Measurements from ENCODE around the gene WASF3.

The WASF3 gene, protein sequence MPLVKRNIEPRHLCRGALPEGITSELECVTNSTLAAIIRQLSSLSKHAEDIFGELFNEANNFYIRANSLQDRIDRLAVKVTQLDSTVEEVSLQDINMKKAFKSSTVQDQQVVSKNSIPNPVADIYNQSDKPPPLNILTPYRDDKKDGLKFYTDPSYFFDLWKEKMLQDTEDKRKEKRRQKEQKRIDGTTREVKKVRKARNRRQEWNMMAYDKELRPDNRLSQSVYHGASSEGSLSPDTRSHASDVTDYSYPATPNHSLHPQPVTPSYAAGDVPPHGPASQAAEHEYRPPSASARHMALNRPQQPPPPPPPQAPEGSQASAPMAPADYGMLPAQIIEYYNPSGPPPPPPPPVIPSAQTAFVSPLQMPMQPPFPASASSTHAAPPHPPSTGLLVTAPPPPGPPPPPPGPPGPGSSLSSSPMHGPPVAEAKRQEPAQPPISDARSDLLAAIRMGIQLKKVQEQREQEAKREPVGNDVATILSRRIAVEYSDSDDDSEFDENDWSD

DNA sequence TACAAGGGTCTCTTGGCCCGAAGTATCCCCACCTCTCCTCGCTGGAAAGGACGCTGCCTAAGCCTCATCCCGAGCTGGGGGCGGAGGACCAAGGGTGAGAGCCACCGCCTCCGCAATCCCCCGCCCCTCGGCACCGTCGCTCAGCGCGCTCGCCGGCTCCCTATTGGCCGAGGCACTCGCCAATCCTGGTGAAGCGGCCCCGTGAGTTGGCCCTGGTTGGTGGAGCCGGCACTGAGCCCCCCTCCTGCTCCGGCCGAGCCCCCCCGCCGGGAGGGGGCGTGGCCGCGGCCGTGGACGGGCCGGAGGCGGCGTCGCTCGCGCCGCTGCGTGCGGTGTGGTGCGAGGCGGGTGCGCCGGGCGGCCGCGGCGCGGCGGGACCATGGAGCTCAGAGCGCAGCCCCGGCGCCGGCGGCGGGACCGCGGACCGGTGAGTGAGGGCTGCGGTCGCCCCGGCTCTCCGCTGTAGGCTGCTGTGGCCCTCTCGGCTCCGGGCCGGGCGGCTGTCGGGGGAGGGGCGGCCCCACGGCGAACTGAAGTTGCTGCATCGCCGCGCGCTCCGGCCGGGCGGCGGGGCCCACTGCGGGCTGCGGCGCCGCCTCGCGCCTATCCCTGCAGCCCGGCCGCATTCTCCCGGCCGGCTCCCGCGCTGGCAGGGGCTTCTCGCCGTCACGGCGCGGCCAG is at the start of gene WASF3:
Gene WASF3 (plus strand): TSS at position 291 of the 681 bp plus-strand sequence. CDS start 84,588 bp downstream, outside the sequence.
- DNase-seq (ENCODE audit: low read depth in 2 of 2): no peak

DNA sequence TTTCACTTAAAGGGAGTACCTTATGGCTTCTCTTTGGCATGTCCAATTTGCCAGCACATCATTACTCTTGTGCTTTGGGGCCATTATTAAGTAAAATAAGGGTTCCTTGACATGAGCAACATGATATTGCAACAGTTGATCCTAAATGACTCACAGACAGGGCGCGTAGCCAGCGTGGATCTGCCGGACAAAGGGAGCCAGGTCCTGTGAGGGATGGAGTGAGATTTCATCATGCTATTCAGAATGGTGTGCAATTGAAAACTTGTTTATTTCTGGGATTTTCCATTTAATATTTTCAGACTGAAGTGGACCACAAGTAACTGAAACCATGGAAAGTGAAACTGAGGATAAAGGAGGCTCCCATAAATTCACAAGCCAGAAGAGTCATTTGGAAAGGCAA is 48.6 kb upstream of the WASF3 start:
- DNase-seq (ENCODE audit: low read depth in 2 of 2): no peak

DNA sequence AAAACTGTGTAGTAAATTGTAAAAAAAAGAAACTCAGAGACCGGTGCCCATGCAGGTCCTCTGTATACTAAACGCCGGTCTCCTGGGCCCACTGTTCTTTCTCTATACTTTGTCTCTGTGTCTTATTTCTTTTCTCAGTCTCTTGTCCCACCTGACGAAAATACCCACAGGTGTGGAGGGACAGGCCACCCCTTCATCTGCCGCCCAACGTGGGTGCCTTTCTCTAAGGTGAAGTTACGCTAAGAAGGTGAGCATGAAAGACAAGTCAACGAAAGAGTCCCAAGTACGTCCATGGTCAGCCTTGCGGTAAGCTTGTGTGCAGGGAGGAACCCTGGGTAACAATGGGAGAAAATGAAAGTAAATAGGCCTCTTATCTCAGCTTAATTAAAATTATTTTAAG is 48.0 kb upstream of the WASF3 start:
- DNase-seq (ENCODE audit: low read depth in 2 of 2): no peak

DNA sequence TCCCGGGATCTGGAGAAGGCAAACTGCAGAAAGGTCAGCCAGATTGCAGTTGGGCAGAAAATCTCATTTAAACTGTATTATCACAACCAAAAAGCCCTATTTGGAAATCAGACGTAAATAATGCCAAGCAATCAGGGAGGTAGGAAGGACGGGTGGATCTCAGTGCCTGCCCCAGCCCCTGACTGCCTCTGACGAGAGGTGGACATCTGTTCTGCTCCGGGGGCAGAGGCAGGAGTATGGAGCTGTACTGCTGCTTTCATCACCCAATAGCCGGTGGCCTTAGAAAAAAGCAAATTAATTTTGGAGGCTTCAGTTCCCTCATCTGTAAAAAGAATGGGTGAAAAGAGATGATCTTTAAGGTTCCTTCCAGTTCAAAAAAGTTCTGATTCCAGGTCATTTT is 43.6 kb upstream of the WASF3 start:
- DNase-seq (ENCODE audit: low read depth in 2 of 2): no peak

DNA sequence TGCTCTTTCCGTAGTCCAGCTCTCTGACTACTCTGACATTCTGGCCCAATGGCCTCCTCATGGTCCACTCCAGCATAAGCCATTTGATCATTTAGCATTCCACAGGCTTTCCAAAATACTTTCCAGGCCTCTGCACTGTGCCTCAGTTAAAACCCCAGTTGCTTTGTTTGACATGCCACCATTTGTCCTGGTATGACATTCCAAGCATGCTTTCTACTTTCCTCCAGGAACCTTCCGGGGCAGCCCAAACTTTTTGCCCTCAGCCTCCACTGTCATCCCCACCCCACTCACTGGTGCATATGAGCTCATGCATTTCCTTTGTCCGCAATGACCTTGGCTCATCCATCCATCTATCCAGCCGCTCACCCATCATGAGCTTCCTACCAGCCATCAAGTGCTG is 41.8 kb upstream of the WASF3 start:
- no peak for DNase-seq (ENCODE audit: low read depth in 2 of 2)

DNA sequence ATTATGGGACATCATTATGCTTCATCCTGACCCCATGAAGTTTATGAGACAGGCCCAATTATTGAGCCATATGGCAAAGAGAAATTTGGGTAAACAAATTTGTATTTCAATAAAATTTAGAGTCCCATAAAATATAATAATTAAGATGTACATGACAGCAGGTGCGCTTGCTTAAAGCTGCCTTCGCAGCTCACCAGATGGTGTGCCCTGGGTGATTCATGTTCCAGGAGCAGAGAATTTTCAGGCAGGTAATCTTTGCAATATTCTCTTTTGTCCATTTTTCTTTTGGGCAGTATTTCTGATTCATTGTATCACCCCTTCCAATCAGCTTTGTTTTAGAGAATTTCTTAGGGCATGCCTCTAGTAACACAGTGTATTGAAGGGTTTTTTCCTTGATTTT is 39.5 kb upstream of the WASF3 start:
- DNase-seq (ENCODE audit: low read depth in 2 of 2): no peak

DNA sequence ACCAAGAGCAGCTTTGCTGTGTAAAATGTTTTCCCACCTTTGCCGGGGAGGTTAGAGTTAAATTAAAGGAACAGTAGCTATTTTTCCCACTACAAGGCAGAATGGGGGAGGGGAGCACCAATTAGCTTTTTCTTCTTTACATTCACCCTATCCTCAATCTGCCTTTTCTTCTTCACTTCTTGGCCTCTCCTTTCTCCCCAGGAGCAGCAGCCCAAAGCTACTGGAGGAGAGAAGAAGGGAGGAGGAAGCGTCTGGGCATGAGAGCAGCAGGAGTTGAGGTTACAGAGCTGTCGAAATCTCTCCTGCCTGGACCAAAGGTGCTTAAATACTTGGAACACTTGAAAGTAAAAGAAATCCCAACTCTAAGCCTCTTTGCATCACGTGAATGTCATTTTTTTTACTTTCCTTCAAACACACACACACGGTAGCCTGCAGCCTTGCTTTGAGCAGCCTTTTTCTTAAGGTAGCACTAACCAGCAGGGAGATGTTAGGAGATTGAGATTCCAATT is 39.0 kb upstream of the WASF3 start:
- DNase-seq (ENCODE audit: low read depth in 2 of 2): no peak

DNA sequence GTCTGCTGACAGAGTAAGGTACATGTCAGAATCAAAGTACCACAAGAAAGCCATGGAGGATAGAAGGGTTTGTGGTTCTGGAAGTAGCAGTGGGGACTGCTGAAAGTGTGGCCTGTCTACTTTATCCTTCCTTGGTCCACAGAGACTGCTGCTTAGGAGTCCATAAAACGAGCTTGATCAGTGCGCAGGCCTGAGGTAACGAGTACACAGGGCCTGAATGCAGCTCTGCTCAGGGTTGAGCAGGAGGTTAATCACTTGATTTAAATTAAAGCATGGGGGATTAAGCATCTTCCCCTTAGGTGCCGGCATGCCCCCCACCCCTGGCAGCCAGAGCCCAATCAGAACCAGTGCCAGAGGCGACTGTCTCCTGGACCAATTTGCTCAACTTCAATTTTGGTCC is 34.9 kb upstream of the WASF3 start:
- no peak for DNase-seq (ENCODE audit: low read depth in 2 of 2)

DNA sequence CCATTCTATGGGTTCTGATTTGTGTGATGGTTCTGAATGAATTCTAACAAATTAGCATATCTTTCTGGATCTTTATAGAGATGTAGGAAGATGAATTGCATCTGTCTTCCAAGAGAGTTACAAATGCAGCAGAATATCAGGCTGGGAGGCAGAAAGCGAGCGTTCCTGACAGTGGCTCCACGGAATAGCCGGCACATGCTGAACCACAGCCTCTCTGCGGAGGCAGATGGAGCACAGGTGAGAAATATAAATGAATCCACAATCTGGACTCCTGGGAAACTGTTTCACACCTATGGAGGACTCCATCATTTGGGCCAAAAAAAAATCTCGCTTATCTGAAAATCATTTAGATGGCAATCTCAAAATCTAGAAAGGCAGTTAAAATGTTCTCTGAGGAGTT is 34.5 kb upstream of the WASF3 start:
- DNase-seq (ENCODE audit: low read depth in 2 of 2): no peak

DNA sequence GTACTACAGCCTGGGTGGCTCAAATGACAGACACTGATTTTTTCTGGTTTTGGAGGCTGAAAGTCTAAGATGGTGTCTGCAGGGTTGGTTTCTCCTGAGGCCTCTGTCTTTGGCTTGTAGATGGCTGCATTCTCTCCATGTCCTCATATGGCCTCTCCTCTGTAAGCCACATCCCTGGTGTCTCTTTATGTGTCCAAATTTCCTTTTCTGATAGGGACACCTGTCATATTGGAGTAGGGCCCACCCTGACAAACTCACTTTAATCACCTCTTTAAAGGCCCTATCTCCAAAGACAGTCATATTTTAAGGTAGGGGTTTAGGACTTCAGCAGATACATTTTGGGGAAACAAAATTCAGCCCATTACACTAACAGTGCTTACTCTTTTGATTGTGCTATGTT is 32.0 kb upstream of the WASF3 start:
- DNase-seq (ENCODE audit: low read depth in 2 of 2): no peak

DNA sequence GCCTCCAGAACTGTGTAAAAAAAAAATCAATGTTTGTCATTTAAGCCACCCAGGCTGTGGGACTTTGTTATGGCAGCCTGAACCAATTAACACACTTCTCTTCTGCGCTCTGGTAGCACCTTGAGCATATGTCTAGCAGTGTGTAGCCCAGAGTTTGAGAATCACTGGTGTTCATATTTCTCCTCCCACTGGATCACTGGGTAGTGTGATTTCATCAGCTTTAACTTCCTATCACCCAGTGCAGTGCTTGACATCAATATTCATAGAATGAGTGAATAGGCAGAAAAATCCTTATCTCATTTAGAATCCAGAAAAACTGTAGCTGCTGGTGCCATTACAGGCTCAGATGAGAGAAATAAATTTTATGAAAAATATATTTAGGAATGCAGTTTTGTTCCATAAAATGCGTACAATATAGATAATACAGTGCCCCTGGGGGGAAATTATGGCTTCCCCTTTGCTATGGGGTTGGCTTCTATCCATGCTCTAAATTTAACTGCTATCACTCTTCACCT is 30.7 kb upstream of the WASF3 start:
- DNase-seq (ENCODE audit: low read depth in 2 of 2): no peak

DNA sequence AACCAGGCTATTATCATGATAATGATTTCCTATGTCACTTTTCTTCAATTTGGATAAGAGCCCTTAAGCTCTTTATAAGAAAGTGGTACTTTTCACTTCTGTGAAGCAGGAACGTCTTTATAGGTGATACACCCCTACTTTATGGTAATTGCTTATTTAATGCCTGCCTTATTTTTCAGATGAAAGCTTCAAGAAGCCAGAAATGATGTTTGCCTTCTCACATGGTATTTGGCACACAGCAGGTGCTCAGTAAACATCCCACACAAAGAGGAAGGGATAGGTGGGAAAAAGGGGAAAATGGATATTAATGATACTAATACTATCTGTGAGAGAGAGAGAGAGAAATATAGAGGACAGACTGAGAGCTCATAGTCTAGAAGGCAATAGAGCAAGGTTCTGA is 29.0 kb upstream of the WASF3 start:
- no peak for DNase-seq (ENCODE audit: low read depth in 2 of 2)

DNA sequence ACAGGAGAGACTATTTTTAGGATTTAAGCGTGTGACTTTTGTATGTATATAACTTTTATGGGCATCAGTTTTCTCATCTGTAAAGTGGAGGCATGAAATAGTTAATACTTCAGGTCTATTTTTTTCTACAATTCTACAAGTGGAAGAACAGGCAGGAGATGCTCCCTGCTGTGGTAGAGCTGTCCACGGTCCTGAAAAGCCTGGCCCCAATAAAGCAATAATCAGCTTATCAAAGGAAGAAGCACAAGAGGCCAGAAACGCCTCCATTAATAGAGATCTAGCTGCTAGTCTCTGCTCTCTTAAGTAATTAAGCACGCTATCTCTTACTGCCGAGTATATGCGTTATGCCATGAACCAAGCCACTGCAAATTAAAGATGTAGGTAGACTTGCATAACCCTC is 28.0 kb upstream of the WASF3 start:
- no peak for DNase-seq (ENCODE audit: low read depth in 2 of 2)

DNA sequence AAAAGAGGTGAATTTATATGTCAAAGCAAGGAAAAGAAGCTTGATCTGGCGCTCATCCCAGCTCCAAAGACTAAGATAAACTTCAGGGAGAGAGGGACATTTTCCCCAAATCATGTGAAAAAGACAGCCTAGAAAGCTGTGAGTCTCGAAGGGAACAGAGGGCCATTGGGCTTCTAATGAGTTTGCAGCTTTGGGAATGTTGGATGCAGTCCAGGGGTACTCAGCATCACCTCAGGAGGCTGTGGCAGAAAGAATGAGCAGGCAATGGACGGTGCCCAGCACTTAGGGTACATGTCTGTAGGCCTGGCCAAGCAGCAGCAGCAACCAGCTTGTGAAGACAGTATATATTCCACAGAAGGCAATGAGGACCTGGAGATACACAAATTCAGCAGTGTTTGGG is 25.7 kb upstream of the WASF3 start:
- DNase-seq (ENCODE audit: low read depth in 2 of 2): no peak

DNA sequence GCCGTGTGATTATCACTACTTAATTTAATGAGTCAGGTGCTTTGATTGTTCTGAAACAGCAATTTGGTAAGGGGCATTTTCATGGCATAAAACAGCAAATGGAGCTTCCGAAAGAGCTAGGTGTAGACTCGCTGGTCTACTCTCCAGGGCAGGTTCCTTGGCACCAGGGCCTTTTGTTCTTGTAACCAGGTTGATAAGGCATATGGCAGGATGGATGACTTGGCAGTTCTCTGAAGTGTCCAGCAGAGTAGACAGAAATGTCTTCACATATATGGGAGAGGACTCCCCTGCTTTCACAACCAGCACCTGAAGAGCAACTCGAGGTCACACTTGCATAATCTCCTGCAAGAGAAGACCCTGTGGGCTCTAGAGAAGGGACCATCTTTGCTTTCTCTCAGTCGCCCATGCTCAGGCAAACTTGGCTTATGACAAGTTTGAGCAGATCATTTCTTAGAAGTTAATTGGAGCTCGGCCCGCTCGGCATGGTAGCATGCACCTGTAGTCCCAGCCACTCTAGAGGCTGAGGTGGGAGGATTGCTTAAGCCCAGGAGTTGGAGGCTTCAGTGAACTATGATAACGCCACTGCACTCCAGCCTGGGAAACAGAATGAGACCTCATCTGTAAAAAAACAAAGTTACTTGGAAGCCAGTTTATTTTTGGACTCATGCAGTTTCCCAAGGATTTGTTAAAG is 23.3 kb upstream of the WASF3 start:
- DNase-seq (ENCODE audit: low read depth in 2 of 2): no peak

DNA sequence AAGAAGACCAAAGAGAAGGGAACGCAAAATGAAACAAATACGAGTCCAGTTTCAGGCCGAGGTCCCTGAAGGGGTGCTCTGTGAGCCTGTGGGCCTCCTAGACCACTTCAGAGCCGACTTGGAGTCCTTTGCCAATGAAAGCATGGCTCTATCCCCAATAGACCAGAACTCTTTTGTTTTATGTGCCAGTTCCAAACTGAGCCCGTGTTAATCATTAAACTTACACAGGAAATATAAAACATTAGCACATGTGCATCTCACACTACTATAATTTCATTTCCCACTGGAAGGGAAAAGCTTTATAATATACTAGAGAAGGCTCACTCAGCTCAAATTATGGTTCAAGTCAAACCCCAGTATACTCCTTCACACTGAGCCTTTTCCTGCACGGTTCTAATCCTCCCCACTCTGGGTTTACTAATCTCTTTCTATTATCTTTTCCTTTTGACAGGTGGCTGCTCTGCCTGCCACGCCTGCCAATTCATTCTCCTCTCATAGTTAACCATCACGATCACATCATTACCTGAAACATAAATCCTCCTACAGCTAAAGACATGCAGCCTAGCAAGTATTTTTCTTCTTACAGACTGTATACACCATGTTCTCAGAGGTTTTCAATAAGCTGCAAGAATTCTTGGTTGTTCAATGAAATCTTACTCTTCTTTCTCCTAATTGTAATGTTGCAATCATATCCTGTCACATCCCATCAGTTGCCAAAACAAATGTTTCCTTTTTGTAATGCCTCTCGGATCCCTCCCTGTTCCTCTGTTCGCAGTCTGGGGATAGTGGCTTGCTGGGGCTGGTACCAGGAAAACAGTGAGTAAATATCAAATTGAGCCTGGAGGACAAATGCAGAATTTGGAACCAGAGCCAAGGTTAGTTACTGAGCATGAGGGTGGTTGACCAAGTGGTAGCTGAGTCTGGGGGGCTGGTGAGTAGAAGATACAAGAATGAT is 18.8 kb upstream of the WASF3 start:
- no peak for DNase-seq (ENCODE audit: low read depth in 2 of 2)

DNA sequence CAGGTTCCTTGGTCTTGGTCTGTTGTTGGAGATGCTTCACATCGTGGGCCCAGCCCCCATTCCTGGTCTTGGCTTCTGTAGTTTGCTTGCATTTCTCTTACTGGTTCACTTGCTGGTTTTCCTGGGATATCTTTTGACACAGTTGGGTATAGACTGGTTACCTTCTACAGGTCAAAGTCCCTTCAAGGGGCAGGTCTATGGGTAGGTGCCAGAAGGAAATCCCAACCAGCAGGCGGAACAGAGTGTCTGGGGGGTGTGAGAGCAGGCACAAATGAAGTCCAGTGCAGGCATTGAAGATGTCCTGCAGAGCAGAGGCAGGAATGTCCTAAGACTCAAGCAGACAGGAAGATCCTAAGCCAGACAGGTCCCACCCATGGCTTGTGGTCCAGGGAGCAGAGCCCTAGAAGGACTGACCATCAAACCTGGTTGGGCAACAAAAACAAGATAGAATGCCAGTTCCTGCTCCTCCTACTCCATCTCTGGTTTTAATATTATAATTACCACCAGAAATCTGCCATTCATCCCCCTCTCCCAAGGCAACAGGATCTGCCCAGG is 17.7 kb upstream of the WASF3 start:
- DNase-seq (ENCODE audit: low read depth in 2 of 2): no peak

DNA sequence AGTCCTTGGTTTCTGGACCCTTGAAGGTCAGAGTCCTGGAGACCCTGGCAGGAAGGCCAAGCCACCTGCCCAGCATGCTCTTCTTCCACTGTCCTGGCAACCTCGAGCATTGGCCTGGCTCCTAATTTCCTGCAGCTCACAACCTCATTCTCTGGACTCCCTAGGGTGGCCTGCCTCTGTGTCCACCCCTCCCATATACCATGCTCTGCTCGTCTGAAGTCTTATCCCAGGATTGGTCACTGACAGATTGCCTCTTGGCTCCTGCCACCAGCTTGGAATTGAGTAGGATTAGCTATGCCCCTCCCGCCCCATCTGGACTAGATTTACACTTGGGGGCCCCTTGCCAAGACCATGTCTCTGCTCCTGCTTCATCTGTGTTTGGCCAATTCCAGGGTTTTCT is 17.1 kb upstream of the WASF3 start:
- no peak for DNase-seq (ENCODE audit: low read depth in 2 of 2)

DNA sequence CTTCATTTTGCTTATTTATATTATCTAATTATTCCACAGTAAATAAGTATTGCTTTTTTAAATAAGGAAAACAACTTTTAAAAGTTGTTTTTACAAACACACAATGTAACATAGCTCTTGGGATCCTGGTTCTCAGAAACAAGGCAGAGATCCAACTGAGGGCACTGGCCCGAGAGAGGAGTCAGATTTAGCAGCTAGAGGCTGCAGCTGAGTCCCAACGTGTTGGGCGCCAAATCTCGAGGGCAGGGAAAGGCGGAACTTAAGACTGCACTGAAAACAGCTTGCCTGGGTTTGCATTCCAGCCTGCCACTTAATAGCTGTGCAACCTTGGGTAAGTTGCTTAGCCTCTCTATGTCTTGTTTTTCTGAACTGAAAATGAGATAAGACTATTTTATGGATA is 16.4 kb upstream of the WASF3 start:
- no peak for DNase-seq (ENCODE audit: low read depth in 2 of 2)

DNA sequence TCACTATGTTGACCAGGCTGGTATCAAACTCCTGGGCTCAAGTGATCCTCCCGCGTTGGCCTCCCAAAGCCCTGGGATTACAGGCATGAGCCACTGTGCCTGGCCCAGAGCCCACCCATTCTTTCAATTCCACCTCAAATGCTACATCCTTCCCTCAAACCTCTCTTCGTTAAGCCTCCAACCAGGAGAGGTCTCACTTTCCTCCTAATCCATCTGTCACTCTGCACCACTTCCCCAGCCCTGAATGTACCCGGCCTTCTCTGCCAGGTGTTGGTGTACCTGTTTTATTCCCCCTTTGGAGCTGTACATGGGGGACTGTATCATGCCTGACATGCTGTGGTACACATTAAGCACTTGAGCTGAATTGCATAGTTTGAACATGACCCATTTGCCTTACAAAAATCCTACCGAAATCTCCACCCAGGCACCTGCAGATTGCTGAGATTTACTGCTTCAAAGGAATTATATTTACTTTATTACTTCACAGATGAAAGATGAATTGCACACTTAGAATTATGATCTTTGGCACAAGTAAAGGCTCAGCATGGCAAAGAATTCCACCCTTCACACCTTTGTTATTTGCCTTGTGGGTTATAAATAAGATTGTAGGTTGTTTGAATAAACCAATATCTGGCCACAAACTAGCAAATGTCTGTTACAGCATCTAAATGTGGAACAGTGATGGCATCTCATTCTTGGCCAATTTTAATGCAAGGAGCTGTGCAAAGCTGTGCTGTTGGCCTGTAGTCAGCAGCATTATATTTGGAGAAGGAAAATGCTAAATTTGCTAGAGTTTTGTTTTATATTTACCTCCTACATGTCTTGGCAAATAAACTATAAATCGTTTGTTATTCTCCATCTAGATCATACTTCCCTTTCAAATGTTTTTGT is 15.6 kb upstream of the WASF3 start:
- no peak for DNase-seq (ENCODE audit: low read depth in 2 of 2)

Measured in activated CD8-positive, alpha-beta memory T cell treated with anti-CD3 and anti-CD28 coated beads for 4 hours (primary cell).